HEK293 (cell line): ENCODE data around the gene ZCCHC2.

Experiments used
- SP3 ChIP-seq: fragments of 450-650 bp; formaldehyde crosslinking; IDR thresholded peaks from 2 replicates; pipeline ENCODE4 v1.5.1; 2016; ENCODE audit warnings: missing biosample characterization, missing genetic modification characterization
- ZBTB21 ChIP-seq: fragments of 450-650 bp; formaldehyde crosslinking; IDR thresholded peaks from 2 replicates; pipeline ENCODE4 v1.5.1; 2017; ENCODE audit warnings: missing biosample characterization, missing genetic modification characterization
- ZNF223 ChIP-seq: fragments of 450-650 bp; formaldehyde crosslinking; IDR thresholded peaks from 2 replicates; pipeline ENCODE4 v1.5.1; 2016; ENCODE audit warnings: missing biosample characterization, missing genetic modification characterization
- ZSCAN30 ChIP-seq: fragments of 450-650 bp; IDR thresholded peaks from 2 replicates; pipeline ENCODE4 v1.5.1; 2018; ENCODE audit warnings: missing biosample characterization, mild to moderate bottlenecking, missing genetic modification characterization, moderate library complexity
- TF ChIP-seq, protein P1 (sequence below): fragments of 450-650 bp; formaldehyde crosslinking; IDR thresholded peaks from 2 replicates; pipeline ENCODE4 v1.5.1; 2016; ENCODE audit warnings: missing biosample characterization, missing genetic modification characterization
- TF ChIP-seq, protein P2 (sequence below): fragments of 450-650 bp; formaldehyde crosslinking; IDR thresholded peaks from 2 replicates; pipeline ENCODE4 v1.5.1; 2016; ENCODE audit warnings: missing biosample characterization, missing genetic modification characterization

DNA sequence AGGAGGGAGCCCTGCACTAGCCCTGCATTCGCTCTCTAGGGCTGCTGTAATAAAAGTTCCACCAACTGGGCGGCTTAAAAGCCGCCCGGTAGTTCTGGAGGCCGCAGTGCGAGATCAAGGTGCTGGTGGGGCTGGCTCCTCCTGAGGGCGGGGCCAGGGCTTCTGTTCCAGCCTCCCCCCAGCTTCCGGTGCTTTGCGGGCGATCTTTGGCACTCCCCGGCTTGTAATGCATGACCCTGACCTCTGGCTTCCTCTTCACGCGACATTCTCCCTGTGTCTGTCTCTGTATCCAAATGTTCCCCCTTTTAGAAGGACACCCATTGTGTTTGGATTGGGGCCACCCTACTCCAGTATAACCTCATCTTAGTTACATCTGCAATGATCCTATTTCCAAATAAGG is 84.5 kb downstream of the ZCCHC2 start:
- TF ChIP-seq ZNF223 (tag by site-specific recombination) (no peak), ZBTB21 (no peak), SP3 (tag by site-specific recombination) (no peak), ZSCAN30 (tag by site-specific recombination) (no peak)
- TF ChIP-seq, protein P1, sequence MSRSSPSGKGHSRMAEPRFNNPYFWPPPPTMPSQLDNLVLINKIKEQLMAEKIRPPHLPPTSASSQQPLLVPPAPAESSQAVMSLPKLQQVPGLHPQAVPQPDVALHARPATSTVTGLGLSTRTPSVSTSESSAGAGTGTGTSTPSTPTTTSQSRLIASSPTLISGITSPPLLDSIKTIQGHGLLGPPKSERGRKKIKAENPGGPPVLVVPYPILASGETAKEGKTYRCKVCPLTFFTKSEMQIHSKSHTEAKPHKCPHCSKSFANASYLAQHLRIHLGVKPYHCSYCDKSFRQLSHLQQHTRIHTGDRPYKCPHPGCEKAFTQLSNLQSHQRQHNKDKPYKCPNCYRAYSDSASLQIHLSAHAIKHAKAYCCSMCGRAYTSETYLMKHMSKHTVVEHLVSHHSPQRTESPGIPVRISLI (tag by site-specific recombination), result no peak
- TF ChIP-seq, protein P2, sequence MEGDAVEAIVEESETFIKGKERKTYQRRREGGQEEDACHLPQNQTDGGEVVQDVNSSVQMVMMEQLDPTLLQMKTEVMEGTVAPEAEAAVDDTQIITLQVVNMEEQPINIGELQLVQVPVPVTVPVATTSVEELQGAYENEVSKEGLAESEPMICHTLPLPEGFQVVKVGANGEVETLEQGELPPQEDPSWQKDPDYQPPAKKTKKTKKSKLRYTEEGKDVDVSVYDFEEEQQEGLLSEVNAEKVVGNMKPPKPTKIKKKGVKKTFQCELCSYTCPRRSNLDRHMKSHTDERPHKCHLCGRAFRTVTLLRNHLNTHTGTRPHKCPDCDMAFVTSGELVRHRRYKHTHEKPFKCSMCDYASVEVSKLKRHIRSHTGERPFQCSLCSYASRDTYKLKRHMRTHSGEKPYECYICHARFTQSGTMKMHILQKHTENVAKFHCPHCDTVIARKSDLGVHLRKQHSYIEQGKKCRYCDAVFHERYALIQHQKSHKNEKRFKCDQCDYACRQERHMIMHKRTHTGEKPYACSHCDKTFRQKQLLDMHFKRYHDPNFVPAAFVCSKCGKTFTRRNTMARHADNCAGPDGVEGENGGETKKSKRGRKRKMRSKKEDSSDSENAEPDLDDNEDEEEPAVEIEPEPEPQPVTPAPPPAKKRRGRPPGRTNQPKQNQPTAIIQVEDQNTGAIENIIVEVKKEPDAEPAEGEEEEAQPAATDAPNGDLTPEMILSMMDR (tag by site-specific recombination), result no peak
